ENCODE data around the gene KLRF2. TPM values are rescaled to one million over a fixed set of nuclear protein-coding genes. Genes with fewer than 3 reads are reported as not detected.

KLRF2 gene
- polyA plus RNA-seq, 1 experiment = not detected

GRCh38 chr12:9866860-9867269 lies 14.4 kb upstream of the KLRF2 start:
- H3K36me3 ChIP-seq (ENCODE audit: control insufficient read depth, insufficient read depth, low read length) = no peaks in the 10 kb centered on the region
- DNase-seq (ENCODE audit: low read depth) = no peak
- CTCF ChIA-PET = interaction anchor here (1.3 kb wide), 1 partner anchor 17 kb away, joined by 4 read pairs; no protein-coding TSS in a partner anchor
- no peaks in the 10 kb centered on the region for H3K27me3 ChIP-seq (ENCODE audit: control insufficient read depth, insufficient read depth, low read length)
- TF ChIP-seq CTCF (IDR thresholded peaks at IDR 0.05; ENCODE audit: insufficient read depth, low read depth, low read length) = no peak
- no peak overlapping the region for H3K4me3 ChIP-seq (ENCODE audit: low read depth, low read length)
- POLR2A ChIA-PET = no interaction called here

GRCh38 chr12:9867531-9867930 lies 13.8 kb upstream of the KLRF2 start:
- CTCF ChIA-PET = interaction anchor here (1.3 kb wide), 1 partner anchor 18 kb away, joined by 4 read pairs; no protein-coding TSS in a partner anchor
- Histone ChIP-seq H3K36me3 (ENCODE audit: control insufficient read depth, insufficient read depth, low read length) (no peaks in the 10 kb centered on the region), H3K4me3 (ENCODE audit: low read depth, low read length) (no peak overlapping the region), H3K27me3 (ENCODE audit: control insufficient read depth, insufficient read depth, low read length) (no peaks in the 10 kb centered on the region)
- no peak for DNase-seq (ENCODE audit: low read depth)
- TF ChIP-seq CTCF (IDR thresholded peaks at IDR 0.05; ENCODE audit: insufficient read depth, low read depth, low read length) = no peak
- POLR2A ChIA-PET = no interaction called here

- Histone ChIP-seq H3K4me3 (ENCODE audit: low read depth, low read length) (no peak overlapping the region), H3K27me3 (ENCODE audit: control insufficient read depth, insufficient read depth, low read length) (no peaks in the 10 kb centered on the region), H3K36me3 (ENCODE audit: control insufficient read depth, insufficient read depth, low read length) (no peaks in the 10 kb centered on the region)
- ChIA-PET POLR2A (no interaction called here), CTCF (no interaction called here)
- no peak for TF ChIP-seq CTCF (IDR thresholded peaks at IDR 0.05; ENCODE audit: insufficient read depth, low read depth, low read length)
- no peak for DNase-seq (ENCODE audit: low read depth)
Measured at GRCh38 chr12:9868311-9868801, 12.9 kb upstream of the KLRF2 start.

GRCh38 chr12:9868951-9869306 lies 12.4 kb upstream of the KLRF2 start:
- Histone ChIP-seq H3K27me3 (ENCODE audit: control insufficient read depth, insufficient read depth, low read length) (no peaks in the 10 kb centered on the region), H3K36me3 (ENCODE audit: control insufficient read depth, insufficient read depth, low read length) (no peaks in the 10 kb centered on the region), H3K4me3 (ENCODE audit: low read depth, low read length) (peak overlapping the region; percentile 36)
- ChIA-PET CTCF (no interaction called here), POLR2A (no interaction called here)
- no peak for TF ChIP-seq CTCF (IDR thresholded peaks at IDR 0.05; ENCODE audit: insufficient read depth, low read depth, low read length)
- DNase-seq (ENCODE audit: low read depth) = no peak

- Histone ChIP-seq H3K27me3 (ENCODE audit: control insufficient read depth, insufficient read depth, low read length) (no peaks in the 10 kb centered on the region), H3K4me3 (ENCODE audit: low read depth, low read length) (peak within 1 kb of the TSS; percentile 36), H3K36me3 (ENCODE audit: control insufficient read depth, insufficient read depth, low read length) (no peaks in the 10 kb centered on the region)
- CTCF ChIA-PET = no interaction called here
- POLR2A ChIA-PET = no interaction called here
- peak; percentile 81 for DNase-seq (ENCODE audit: low read depth)
- TF ChIP-seq CTCF (IDR thresholded peaks at IDR 0.05; ENCODE audit: insufficient read depth, low read depth, low read length) = no peak
Measured at GRCh38 chr12:9869307-9870161, 11.8 kb upstream of the KLRF2 start, which contains the start of gene CLEC2B. Gene CLEC2B (minus strand): TSS chr12:9869354.
